Activated T-cell treated with anti-CD3 and anti-CD28 coated beads for 4 hours (primary cell): ENCODE measurements around the gene TULP3.

ENCODE experiments used
- DNase-seq: peaks from one replicate; pipeline ENCODE4 v3.0.0-alpha.2; 2020

Gene TULP3

DNA sequence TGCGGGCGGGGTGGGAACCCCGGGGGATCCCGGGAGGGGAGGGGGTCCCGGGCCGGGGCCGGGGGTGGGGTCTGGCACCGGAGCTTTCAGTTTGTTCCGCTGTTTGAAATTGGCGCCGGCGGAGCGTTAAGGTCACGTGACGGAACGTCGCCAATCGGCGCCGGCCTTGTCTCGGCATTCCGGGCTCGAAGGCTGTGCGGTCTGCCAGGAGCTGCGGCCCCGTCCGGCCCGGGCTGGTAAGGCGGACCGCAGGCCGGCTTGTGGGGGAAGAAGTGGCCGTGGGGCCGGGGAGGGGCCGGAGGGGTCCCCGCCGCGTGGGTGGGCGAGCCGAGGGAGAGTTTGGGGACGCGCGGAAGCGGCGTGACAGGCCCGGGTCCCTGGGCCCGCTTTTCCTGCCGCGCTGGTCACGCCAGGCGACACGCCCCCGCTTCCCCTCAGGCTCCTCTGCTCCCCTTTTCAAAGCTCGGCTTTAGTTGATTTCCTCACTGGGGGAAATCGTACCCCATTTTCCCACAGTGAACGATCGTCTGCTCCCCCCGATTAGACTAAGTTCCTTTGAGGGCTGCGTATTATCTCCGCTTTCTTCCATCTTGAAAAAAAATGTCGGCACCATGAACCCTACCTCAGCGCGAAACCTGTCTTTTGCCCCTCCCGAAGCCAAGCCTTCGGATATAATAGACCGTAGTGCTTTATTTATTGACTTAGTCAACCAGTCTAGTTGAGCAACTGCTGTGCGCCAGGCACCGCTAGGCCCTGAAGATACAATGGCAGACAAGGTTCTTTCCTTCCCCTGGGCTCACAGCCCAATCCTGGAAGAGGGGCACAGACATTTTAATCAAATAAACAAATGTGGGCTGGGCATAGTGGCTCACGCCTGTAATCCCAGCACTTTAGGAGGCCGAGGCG is 13.4 kb upstream of the TULP3 start, which contains the start of the genes FOXM1 and RHNO1:
Gene FOXM1, minus strand, starts transcription at position 128 of the 906 bp plus-strand sequence. CDS start 2,696 bp downstream, outside the sequence.
Gene RHNO1, plus strand, starts transcription at position 177 of the 906 bp plus-strand sequence. CDS start 8,144 bp downstream, outside the sequence.
- peak; percentile 81 for DNase-seq

DNA sequence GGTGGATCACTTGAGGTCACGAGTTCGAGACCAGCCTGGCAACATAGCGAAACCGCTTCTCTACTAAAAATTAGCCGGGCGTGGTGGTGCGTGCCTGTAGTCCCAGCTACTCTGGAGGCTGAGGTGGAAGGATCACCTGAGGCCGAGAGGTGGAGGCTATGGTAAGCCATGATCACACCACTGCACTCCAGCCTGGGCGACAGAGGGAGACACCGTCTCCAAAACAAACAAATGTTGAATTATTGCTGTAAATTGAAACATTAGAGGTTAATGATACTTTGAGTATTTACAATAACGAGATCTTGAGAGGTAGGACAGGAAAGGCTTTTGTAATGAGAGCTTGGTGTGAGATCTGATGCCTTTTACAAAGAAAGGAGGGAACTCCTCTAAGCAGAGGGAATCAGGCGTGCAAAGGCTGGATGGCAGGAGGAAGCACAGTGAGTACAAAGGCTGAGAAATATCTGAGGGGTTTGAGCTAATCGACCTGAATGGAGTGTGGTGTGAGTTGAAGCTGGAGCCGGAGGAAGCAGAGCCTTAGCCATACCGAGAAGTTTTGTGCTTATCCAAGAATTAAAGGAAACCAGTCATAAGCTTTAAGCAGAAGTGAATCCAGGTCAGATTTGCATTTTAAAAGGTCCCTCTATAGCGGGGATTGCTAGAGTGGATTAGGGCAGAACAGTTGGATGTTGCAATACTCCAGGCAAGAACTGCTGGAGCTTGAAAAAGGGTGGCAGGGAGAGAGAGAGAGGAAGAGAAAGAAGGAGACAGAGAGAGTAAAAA is 12.5 kb upstream of the TULP3 start:
- DNase-seq: no peak

DNA sequence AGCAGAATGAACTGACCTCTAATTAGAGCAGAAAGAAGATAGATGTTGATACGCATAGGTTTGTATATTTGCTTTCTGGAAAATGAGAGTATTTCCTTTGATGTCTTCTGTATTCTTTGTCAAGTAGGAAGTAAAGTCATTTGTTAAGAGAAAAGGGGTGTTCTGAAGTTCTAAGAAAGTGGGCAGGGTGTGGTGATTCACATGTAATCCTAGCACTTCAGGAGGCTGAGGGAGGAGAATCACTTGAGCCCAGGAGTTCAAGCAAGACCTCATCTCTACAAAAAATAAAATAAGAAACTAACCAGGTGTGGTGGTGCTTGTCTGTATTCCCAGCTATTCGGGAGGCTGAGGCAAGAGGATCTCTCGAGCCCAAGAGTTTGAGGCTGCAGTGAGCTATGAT is 10.8 kb upstream of the TULP3 start:
- DNase-seq: no peak

DNA sequence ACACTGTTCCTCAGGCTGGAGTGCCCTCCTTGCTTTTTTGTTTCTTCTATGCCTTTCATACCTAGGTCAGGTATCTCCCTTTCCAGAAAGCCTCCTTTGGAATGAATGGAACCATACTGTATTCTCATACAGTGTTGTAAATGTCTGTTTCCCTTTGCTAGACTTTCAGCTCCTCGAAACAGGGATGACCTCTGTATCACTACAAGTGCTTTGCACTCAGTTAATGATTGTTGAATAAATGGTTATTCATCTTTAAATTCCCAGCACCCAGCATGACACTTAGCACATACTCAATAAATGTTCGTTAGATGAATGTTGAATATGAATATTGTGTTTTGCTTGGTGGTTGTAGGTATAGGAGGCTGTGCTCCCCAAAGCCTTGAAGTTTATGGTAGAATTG is 5.9 kb upstream of the TULP3 start:
- DNase-seq: no peak

DNA sequence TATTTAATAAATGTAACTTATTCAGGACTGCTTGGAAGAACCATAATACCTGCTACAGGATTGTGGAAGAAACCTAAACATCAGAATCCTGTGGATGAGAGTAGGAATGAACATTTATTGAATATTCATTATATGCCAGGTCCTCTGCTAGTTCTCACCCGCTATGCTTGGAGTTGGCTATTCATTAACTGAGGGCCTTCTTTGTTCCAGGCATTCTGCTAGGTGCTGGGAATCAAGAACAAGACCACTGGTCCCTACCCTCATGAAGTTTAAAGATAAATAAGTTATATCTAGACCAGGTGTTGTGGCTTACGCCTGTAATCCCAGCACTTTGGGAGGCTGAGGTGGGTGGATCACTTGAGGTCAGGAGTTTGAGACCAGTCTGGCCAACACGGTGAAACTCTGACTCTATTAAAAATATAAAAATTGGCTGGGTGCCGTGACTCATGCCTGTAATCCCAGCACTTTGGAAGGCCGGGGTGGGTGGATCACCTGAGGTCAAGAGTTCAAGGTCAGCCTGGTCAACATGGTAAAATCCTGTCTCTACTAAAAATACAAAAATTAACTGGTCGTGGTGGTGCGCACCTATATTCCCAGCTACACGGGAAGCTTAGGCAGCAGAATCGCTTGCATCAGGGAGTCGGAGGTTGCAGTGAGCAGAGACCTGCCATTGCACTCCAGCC is 3.8 kb upstream of the TULP3 start:
- DNase-seq: no peak

DNA sequence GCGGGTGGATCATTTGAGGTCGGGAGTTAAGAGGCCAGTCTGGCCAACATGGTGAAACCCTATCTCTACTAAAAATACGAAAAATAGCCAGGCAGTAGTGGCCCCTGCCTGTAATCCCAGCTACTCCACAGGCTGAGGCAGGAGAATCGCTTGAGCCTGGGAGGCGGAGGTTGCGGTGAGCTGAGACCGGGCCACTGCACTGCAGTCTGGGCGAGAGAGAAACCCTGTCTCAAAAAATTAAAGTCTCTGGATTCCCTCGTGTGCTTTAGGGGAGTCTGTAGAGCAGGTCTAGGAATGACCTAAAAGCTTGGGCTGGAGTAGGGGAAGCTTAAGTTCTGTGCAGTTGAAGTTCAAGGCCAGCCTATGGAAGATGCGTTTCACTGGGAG is 697 bp upstream of the TULP3 start:
- no peak for DNase-seq

DNA sequence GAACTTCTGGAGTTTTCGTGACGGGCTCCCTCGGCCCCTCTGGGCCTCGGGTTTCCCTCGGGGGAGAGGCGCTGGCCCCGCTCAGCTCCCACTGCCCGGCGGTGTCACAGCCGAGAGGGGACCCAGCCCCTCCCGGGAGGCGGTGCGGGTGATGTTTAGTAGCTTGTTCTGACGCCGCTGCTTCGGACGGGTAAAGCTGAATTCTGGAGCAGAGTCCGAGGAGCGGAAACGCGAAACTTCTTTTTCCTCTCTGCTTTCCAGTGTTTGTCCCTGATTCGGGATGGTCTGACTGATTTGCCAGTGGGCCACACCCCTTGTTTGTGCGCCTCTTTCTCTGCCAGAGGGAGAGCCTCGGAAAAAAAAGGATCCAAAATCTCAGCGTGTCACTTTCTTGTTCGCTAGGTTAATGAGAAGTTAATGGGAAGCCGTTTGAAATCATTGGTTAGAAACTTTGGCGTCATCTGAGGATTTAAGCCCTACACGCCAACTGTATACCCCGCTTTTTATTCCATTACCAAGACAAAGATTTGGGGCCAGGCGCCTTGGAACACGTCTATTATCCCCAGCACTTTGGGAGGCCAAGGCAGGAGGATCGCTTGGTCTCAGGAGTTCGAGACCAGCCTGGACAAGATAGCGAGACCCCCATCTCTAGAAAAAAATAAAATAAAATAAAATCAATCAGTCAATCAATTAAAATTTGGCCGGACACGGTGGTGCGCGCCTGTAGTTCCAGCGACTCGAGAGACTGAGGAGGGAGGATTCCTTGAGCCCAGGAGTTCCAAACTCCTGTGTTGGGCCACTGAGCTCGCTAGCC is 756 bp downstream of the TULP3 start:
- no peak for DNase-seq

DNA sequence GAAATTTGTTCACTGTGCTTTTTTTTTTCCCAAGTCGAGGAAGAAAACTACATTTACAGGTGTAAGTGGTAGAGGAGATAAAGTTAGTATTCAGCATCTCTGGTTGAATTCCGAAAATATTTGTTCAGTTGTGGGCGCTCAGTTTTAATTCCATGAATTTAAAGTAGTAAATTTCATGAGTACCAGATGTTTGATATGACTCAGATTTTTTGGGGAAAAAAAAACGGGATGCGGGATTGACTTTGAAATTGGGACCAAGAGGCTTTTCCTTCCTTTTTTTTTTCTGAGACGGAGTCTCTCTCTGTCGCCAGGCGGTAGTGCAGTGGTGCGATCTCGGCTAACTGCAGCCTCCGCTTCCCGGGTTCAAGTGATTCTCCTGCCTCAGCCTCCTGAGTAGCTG is 1.6 kb downstream of the TULP3 start:
- DNase-seq: no peak

DNA sequence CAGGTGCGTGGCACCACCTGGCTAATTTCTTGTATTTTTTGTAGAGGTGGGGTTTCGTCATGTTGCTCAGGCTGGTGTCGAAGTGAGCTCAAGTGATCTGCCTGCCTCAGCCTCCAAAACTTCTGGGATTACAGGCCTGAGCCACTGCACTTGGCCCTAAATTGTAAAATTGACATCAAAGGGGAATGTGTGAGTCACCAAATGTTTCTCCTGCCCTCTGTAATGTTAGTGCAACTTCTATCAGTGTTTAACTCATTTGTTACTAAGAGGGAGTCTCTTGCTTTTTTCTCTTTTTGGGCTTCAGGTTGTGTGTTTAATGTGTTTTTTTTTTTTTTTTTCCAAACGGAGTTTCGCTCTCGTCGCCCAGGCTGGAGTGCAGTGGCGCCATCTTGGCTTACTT is 2.3 kb downstream of the TULP3 start:
- no peak for DNase-seq

DNA sequence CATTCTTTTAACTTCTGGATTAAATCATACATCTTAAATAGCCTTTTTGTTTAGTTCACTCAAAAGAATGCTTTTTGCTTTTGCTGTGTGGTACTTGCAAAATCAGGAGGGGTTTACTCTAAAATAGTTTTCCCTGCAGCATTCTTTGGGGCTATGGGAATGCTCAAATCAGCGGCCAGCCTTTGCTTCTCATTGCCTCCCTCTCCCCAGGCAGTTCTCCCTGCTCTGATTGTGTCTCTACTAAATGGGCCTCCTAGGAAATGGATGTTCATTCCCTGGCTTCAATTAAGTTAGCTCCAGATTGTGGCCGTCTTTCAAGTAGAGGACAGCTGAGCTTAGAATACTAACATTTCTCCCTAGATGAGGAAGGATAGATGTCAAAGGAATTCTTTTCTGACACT is 4.4 kb downstream of the TULP3 start:
- DNase-seq: no peak

DNA sequence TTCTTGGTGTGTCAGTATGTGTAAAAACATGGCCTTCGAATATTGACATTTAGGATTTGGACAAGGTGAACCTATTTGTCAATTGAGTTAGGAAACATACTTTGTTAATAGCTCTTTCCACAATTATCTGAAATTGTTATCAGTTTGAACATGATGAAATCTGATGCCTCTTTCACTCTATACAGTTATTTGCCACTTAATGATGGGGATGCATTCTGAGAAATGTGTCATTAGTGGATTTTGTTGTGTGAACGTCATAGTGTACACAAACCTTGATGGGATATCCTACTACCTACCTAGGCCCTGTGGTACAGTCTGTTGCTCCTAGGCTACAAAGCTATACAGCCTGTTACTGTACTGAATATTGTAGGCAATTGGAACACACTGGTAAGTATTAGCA is 4.8 kb downstream of the TULP3 start:
- DNase-seq: no peak

DNA sequence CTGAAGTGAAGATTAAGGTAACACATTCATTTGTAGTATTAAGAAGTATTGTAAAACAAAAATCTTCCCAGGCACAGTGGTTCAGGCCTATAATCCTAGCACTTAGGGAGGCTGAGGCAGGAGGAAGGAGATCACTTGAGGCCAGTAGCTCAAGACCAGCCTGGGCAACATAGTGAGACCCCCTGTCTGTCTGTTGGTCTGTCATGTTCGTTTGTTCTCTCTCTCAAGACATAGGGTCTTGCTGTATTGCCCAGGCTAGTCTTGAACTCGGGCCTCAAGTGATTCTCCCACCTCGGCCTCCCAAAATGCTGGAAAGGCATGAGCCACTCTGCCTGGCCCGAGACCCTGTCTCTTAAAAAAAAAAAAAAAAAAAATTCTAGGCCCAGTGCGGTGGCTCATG is 6.7 kb downstream of the TULP3 start:
- DNase-seq: no peak

DNA sequence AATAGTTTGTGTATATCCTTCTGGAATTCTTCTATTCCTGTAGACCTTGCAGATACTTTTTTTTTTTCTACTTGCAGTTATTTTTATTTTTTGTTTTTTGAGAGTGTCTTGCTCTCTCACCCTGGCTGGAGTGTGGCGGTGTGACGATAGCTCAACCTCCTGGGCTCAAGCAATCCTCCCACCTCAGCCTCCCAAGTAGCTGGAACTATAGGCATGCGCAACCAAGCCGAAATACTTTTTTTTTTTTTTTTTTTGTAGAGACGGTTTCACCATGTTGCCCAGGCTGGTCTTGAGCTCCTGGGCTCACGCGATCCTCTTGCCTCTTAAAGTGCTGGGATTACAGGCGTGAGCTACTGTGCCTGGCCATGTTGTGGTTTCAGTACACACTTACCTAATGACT is 10.0 kb downstream of the TULP3 start:
- no peak for DNase-seq

DNA sequence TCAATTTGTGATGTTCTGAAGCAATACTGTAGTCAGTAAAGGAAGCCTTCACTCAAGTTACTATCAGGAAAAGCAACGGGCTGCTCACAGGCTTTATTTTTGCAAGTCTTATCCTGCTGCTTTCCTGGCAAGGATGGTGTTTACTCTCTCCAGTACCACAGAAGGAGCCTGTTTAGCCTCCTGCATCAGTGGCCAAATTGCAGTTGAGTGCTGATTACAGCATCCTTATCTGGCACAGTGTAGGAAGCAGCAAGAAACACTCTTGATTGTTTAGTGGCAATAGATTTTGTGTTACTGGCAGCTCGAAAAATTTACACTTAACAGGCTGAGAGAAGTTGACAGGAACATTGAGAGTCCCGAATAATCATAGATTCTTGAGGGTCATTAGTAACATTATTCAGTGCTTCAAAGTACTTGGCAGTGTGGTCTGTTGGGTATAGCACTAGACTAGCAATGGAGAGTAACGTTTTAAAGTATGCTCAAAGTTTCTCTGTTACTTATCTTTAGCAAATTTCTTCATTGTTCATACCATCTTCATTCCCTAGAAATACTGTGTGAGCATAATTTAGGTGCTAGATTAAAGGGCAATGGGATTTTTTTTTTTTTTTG is 11.7 kb downstream of the TULP3 start:
- DNase-seq: no peak

DNA sequence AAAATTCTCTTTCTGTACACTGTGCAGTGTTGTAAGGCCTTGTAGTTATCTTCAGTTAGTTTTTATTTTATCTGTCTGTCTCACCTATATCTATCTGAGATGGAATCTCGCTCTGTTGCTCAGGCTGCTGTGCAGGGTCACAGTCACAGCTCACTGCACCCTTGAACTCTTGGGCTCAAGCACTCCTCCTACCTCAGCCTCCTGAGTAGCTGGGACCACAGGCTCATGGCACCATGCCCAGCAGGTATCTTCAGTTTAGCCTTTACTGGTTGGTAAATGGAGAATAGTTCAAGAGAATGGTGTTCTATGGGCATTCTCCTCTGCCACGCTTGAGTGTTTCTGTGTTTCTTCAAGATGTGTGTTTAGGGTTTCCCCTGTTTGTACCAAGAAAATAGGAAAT is 13.6 kb downstream of the TULP3 start:
- no peak for DNase-seq

DNA sequence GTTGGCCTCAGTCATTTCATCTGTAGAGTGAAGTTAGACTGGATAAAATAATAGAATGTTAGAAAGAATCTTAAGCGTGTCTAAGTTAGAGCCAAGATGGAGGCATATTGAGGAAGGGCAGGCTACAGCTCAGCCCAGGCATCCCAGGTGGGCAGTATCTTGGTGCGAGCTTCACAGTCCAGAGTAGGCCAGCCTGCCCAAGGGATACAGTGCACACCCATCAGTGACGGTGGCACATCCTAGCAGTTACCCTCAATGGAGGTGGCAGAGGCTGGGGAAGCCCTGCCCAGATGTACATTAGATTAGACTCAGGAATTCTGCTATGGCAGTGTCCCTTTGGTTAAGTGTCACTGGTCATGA is 21.5 kb downstream of the TULP3 start:
- no peak for DNase-seq

DNA sequence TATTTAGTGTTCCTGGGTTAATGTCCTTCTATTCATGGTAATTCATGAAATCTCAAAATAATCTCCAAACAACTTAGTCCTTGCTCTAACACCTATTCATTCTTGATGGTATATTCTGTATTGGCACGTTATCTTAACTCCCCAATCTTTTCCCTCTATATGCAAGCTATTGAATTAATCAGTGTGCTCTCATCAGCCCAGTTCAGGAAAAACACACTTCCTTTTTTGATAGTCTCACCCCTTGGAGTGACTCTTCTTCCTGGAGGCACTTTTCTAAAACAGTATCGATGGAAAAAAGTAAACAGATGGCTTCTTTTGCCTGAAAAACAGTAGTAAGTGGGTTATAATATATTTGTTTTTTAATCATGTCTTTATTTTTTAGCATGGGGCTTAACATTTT is 28.6 kb downstream of the TULP3 start:
- DNase-seq: no peak

DNA sequence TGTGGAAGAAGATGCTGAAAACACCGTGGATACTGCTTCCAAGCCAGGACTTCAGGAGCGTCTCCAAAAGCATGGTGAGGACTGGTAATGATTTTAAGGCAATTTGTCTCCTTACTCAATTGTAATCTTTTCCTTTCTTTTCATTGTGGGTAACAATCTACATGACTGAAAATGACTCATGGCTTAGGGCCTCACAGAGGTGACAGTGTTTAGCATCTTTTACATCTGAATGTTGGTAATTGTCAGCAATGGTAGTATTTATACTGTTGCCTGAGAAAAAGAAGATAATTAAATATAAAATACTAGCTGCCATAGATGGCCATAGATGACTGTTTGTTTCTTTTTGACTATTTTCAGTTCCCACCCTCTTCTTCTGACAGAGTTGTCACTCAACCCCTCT is 31.6 kb downstream of the TULP3 start:
- no peak for DNase-seq

DNA sequence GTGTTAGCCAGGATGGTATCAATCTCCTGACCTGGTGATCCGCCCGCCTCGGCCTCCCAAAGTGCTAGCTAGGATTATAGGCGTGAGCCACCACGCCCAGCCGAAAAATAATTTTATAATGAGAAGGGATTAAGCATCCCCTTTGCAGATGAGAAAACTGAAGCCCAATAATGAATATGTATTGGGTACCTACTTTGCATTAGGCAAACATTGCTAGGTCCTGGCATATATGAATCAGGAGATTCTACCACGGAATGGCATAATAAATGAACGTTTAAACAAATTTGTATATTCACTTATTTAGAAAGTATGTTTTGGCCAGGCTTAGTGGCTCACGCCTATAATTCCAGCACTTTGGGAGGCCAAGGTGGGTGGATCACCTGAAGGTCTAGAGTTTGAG is 32.4 kb downstream of the TULP3 start:
- DNase-seq: no peak

DNA sequence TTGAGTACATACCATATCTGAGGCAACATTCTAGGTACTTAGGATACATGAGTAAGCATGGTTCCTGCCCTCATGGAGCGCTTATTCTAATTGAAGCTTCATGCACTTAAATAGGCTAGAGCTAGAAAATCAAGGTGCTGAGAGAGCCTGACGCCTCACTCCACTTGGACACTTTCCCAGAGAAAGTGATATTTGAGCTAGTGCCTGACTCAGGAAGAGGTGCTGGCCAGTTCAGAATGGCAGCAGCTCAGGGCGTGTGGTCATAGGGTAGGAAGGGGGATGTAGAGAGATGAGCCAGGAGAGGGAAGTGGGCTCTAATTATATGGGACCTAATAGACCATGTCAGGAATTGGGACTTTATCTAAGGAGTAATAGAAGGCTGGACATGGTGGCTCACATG is 33.3 kb downstream of the TULP3 start:
- DNase-seq: no peak

DNA sequence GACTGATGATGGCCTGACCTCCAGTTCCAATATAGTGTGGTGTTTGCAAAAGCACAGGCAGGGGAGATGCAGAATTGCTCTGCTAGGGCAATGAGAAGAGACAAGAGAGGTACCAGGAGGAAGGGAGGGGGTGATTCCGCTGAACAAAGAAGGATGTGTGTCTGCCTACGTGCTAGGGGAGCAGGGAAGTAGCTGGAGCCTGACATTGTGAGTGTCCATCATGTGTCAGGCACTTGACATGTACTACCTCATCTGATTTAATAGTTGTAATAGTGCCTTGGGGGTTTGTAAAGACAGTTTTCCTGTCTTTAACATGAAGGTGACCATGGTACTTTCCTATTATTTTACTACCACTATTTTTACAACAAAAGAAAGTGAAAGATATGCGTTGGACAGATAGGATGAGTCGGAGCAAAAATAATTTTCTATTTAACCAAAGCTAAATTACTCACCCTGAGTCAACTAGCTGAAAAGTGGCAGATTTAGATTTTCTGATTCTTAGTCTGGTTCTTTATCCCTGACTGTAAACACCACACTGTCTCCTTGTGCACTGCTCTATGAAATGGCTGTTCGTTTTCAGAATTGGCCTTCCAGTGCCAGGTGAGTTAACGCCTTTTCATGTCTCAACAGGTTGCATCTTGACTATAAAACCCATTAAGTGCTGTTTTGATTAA is 34.8 kb downstream of the TULP3 start:
- DNase-seq: no peak

DNA sequence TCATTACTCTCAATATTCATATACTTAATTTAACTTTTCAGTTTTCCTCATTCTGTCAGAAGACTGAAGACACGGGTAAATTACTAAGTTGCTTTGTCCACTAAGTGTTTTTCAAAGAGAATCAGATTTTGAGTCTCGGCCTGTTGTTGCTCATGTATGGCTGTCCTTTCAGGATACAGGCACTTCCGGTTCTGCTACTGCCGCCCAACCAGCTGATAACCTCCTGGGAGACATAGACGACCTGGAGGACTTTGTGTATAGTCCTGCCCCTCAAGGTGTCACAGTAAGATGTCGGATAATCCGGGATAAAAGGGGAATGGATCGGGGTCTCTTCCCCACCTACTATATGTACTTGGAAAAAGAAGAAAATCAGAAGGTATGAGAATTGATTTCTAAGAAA is 40.2 kb downstream of the TULP3 start:
- DNase-seq: no peak
